Trophoblast cell (in vitro differentiated cells and primary cell): Measurements from ENCODE around the gene AVPR1B.

Experiments
- DNase-seq, 2 donors: peaks; one replicate each; pipeline ENCODE4 v3.0.0-alpha.2; 2016
- H2AFZ ChIP-seq: 2 replicates; pipeline ENCODE4 v1.6.1; 2013; ENCODE audit warnings: low read length, moderate library complexity, mild to moderate bottlenecking; ENCODE audit not compliant: insufficient read depth, poor library complexity
- H2AK5ac ChIP-seq: 2 replicates; pipeline ENCODE4 v1.6.1; 2013; ENCODE audit warnings: mild to moderate bottlenecking, low read length
- H2BK120ac ChIP-seq: 2 replicates; pipeline ENCODE4 v1.6.1; 2013; ENCODE audit warnings: low read length, mild to moderate bottlenecking, moderate library complexity; ENCODE audit not compliant: insufficient read depth, poor library complexity
- H2BK12ac ChIP-seq: 2 replicates; pipeline ENCODE4 v1.6.1; 2013; ENCODE audit warnings: mild to moderate bottlenecking, low read length, moderate library complexity
- H2BK5ac ChIP-seq: 2 replicates; pipeline ENCODE4 v1.6.1; 2013; ENCODE audit warnings: low read length, low read depth, moderate library complexity, mild to moderate bottlenecking; ENCODE audit not compliant: poor library complexity
- H3K14ac ChIP-seq: 2 replicates; pipeline ENCODE4 v1.6.1; 2013; ENCODE audit warnings: mild to moderate bottlenecking, low read length
- H3K18ac ChIP-seq: 2 replicates; pipeline ENCODE4 v1.6.1; 2013; ENCODE audit warnings: mild to moderate bottlenecking, low read length
- H3K23ac ChIP-seq: 2 replicates; pipeline ENCODE4 v1.6.1; 2013; ENCODE audit warnings: low read length
- H3K27ac ChIP-seq: 2 replicates; pipeline ENCODE4 v1.5.1; 2013; ENCODE audit warnings: low read depth, mild to moderate bottlenecking, inconsistent platforms, low read length, moderate library complexity
- H3K27me3 ChIP-seq: 2 replicates; pipeline ENCODE4 v1.6.1; 2013; ENCODE audit warnings: inconsistent platforms, mild to moderate bottlenecking, low read length, moderate library complexity; ENCODE audit not compliant: insufficient read depth
- H3K36me3 ChIP-seq, 2 experiments: 1 replicate in 1 of 2; 2 replicates in 1 of 2; pipeline ENCODE4 v1.6.1; 2013; ENCODE audit warnings: low read length in 2 of 2, mild to moderate bottlenecking in 2 of 2, moderate library complexity in 1 of 2; ENCODE audit not compliant: insufficient read depth in 2 of 2, control insufficient read depth in 1 of 2
- H3K4ac ChIP-seq: 2 replicates; pipeline ENCODE4 v1.6.1; 2013; ENCODE audit warnings: low read depth, mild to moderate bottlenecking, low read length, moderate library complexity
- H3K4me1 ChIP-seq, 2 experiments: 1 replicate in 1 of 2; 2 replicates in 1 of 2; pipeline ENCODE4 v1.6.1; 2013; ENCODE audit warnings: low read length in 2 of 2, mild to moderate bottlenecking in 2 of 2, moderate library complexity in 1 of 2; ENCODE audit not compliant: insufficient read depth in 2 of 2, control insufficient read depth in 1 of 2
- H3K4me2 ChIP-seq: 2 replicates; pipeline ENCODE4 v1.6.1; 2013; ENCODE audit warnings: inconsistent platforms, mild to moderate bottlenecking, low read length, moderate library complexity
- H3K4me3 ChIP-seq: 2 replicates; pipeline ENCODE4 v1.5.1; 2013; ENCODE audit warnings: mild to moderate bottlenecking, low read depth, low read length, inconsistent platforms
- H3K79me1 ChIP-seq: one replicate; pipeline ENCODE4 v1.6.1; 2013; ENCODE audit warnings: low read length
- H3K79me2 ChIP-seq: 2 replicates; pipeline ENCODE4 v1.6.1; 2013; ENCODE audit warnings: low read length, mild to moderate bottlenecking; ENCODE audit not compliant: control insufficient read depth, insufficient read depth, poor library complexity
- H3K9ac ChIP-seq: 2 replicates; pipeline ENCODE4 v1.6.1; 2013; ENCODE audit warnings: mild to moderate bottlenecking, low read length
- H3K9me3 ChIP-seq: 2 replicates; pipeline ENCODE4 v1.6.1; 2013; ENCODE audit warnings: low read depth, mild to moderate bottlenecking, control low read depth, inconsistent platforms, low read length; ENCODE audit not compliant: insufficient read depth
- H4K12ac ChIP-seq: 2 replicates; pipeline ENCODE4 v1.6.1; 2013; ENCODE audit warnings: low read depth, mild to moderate bottlenecking, low read length, moderate library complexity
- H4K8ac ChIP-seq: 2 replicates; pipeline ENCODE4 v1.6.1; 2013; ENCODE audit warnings: low read depth, mild to moderate bottlenecking, low read length, moderate library complexity
- H4K91ac ChIP-seq: one replicate; pipeline ENCODE4 v1.6.1; 2013; ENCODE audit warnings: low read depth, mild to moderate bottlenecking, low read length, moderate library complexity
- WGBS: extraction: QIAGEN DNeasy Blood & Tissue Kit; methylation state at CpG from one replicate; pipeline ENCODE4 v1.1.7; 2013; ENCODE audit warnings: missing lambda C conversion rate; ENCODE audit not compliant: insufficient read length, insufficient coverage; ENCODE audit errors: extremely low coverage; 5-methylcytosine and 5-hydroxymethylcytosine counted together

AVPR1B gene

DNA sequence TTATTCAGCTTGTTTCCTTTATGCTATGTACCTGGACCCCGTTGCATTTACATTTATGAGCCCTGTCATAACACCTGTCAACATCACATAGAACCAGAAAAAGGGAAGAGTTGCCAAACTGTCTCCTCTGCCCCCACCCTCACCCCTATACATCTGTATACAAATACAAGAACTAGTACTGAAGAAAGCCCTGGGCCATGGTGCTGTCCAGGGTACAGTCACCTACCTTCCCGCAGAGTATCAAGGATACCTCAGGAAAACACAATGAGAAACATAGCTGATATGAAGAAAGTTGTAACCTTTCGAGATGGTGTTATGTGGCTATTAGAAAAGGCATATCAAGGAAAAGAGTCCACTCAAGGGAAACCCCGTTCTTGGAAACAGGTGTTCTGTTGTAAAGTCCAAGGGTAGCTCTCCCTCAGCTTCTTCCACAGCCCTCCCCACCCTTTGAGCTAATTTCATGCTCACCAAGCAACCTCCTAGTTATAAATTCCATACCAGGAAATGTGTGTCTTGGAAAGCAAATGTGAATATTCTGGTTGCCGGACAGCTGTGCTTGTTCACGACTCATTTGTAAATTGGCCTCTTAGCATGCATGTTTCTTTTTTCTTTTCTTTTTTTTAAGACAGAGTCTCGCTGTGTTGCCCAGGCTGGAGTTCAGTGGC is 16.7 kb upstream of the AVPR1B start:
- no peak overlapping the region for H3K27ac ChIP-seq
- no peak overlapping the region for H3K4ac ChIP-seq
- peak in 1 of 2 donors; percentile 30 for DNase-seq
- H3K4me2 ChIP-seq = no peak overlapping the region
- no peak overlapping the region for H3K14ac ChIP-seq
- H3K9me3 ChIP-seq = no peaks in the 10 kb centered on the region
- no peak overlapping the region for H4K91ac ChIP-seq
- no peaks in the 10 kb centered on the region for H3K79me1 ChIP-seq
- WGBS = no CpG with 5 or more reads among the region's 7 CpGs
- H3K18ac ChIP-seq = no peak overlapping the region
- H2BK120ac ChIP-seq = no peak overlapping the region
- no peak overlapping the region for H2BK12ac ChIP-seq
- H3K27me3 ChIP-seq = no peaks in the 10 kb centered on the region
- no peaks in the 10 kb centered on the region for H3K79me2 ChIP-seq
- no peaks in the 10 kb centered on the region for H3K36me3 ChIP-seq
- no peak overlapping the region for H2BK5ac ChIP-seq
- H2AK5ac ChIP-seq = no peak overlapping the region
- no peaks in the 10 kb centered on the region for H3K4me1 ChIP-seq
- H3K4me3 ChIP-seq = no peak overlapping the region
- H3K9ac ChIP-seq = no peak overlapping the region
- no peak overlapping the region for H4K8ac ChIP-seq
- no peak overlapping the region for H3K23ac ChIP-seq
- no peak overlapping the region for H4K12ac ChIP-seq
- no peak overlapping the region for H2AFZ ChIP-seq

- Histone ChIP-seq H3K4ac (no peak overlapping the region), H4K12ac (no peak overlapping the region)
Observed at GRCh38 chr1:206131037-206131436, 13.8 kb upstream of the AVPR1B start.

GRCh38 chr1:206128196-206128595 is 11.0 kb upstream of the AVPR1B start:
- no peak overlapping the region for H2AK5ac ChIP-seq
- no peak overlapping the region for H3K4ac ChIP-seq
- H4K91ac ChIP-seq = no peak overlapping the region
- no peaks in the 10 kb centered on the region for H3K4me1 ChIP-seq
- H3K27me3 ChIP-seq = no peaks in the 10 kb centered on the region
- H3K14ac ChIP-seq = no peak overlapping the region
- no peak overlapping the region for H4K8ac ChIP-seq
- no peak overlapping the region for H3K9ac ChIP-seq
- H3K23ac ChIP-seq = no peak overlapping the region
- no peak overlapping the region for H3K18ac ChIP-seq
- no peak overlapping the region for H3K27ac ChIP-seq
- no peak overlapping the region for H2BK120ac ChIP-seq
- no CpG with 5 or more reads among the region's 4 CpGs for WGBS
- no peak overlapping the region for H2AFZ ChIP-seq
- no peaks in the 10 kb centered on the region for H3K79me1 ChIP-seq
- no peak overlapping the region for H3K4me2 ChIP-seq
- H3K36me3 ChIP-seq = no peaks in the 10 kb centered on the region
- H3K9me3 ChIP-seq = no peaks in the 10 kb centered on the region
- H2BK5ac ChIP-seq = no peak overlapping the region
- no peak overlapping the region for H3K4me3 ChIP-seq
- no peak overlapping the region for H4K12ac ChIP-seq
- H2BK12ac ChIP-seq = no peak overlapping the region
- H3K79me2 ChIP-seq = no peaks in the 10 kb centered on the region
- DNase-seq = peak; percentile 49 to 89

More at GRCh38 chr1:206131037-206131436, 13.8 kb upstream of the AVPR1B start:
- Histone ChIP-seq H3K27me3 (no peaks in the 10 kb centered on the region), H4K91ac (no peak overlapping the region), H3K79me1 (no peaks in the 10 kb centered on the region), H3K14ac (no peak overlapping the region), H3K27ac (no peak overlapping the region), H2AK5ac (no peak overlapping the region), H2BK5ac (no peak overlapping the region), H3K4me3 (no peak overlapping the region), H2BK120ac (no peak overlapping the region), H4K8ac (no peak overlapping the region), H3K23ac (no peak overlapping the region), H2AFZ (no peak overlapping the region), H3K9me3 (no peaks in the 10 kb centered on the region), H3K9ac (no peak overlapping the region), H2BK12ac (no peak overlapping the region), H3K36me3 (no peaks in the 10 kb centered on the region), H3K18ac (no peak overlapping the region), H3K4me2 (no peak overlapping the region), H3K4me1 (no peaks in the 10 kb centered on the region), H3K79me2 (no peaks in the 10 kb centered on the region)
- no CpG with 5 or more reads among the region's 7 CpGs for WGBS
- DNase-seq = no peak

DNA sequence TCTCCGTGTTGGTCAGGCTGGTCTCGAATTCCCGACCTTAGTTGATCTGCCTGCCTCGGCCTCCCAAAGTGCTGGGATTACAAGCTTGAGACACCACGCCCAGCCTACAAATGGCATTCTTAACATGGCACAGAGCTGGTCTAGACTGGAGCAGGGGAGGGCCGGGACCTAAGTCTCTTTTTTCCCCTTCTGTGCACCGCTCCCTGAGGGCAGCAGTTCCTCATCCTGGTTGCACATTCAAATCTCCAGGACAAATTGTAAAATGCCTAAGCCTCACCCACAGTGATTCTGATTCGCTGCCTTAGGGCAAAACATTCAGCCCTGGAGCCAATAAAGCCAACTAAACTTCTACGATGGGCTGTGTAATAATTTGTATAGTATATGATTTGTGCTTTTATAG is 10.1 kb upstream of the AVPR1B start:
- no peak overlapping the region for H3K18ac ChIP-seq
- H3K9ac ChIP-seq = no peak overlapping the region
- no peak overlapping the region for H3K23ac ChIP-seq
- H3K4me3 ChIP-seq = no peak overlapping the region
- H3K4me1 ChIP-seq = no peaks in the 10 kb centered on the region
- H3K27me3 ChIP-seq = no peaks in the 10 kb centered on the region
- H3K79me1 ChIP-seq = no peaks in the 10 kb centered on the region
- H3K4ac ChIP-seq = no peak overlapping the region
- H4K12ac ChIP-seq = no peak overlapping the region
- no peak overlapping the region for H4K91ac ChIP-seq
- no CpG with 5 or more reads among the region's 9 CpGs for WGBS
- H2BK5ac ChIP-seq = no peak overlapping the region
- no peak overlapping the region for H3K27ac ChIP-seq
- no peak overlapping the region for H2AK5ac ChIP-seq
- no peaks in the 10 kb centered on the region for H3K36me3 ChIP-seq
- H3K4me2 ChIP-seq = no peak overlapping the region
- H3K79me2 ChIP-seq = no peaks in the 10 kb centered on the region
- H2AFZ ChIP-seq = no peak overlapping the region
- H3K9me3 ChIP-seq = no peaks in the 10 kb centered on the region
- DNase-seq = peak; percentile 63 to 85
- no peak overlapping the region for H3K14ac ChIP-seq
- H4K8ac ChIP-seq = no peak overlapping the region
- no peak overlapping the region for H2BK120ac ChIP-seq
- H2BK12ac ChIP-seq = no peak overlapping the region
